ENCODE data around the gene CCDC33.
A peak's percentile ranks its signal among the peaks of the same experiment; 100 is the strongest.

Gene CCDC33

GRCh38 chr15:74375303-74375693 lies 139.2 kb downstream of the CCDC33 start (continued):
- TF ChIP-seq ZNF350 (tag by site-specific recombination; IDR thresholded peaks at IDR 0.05) (no peak), ZNF23 (tag by site-specific recombination; IDR thresholded peaks at IDR 0.05; ENCODE audit: borderline replicate concordance) (no peak), ZNF704 (tag by site-specific recombination; IDR thresholded peaks at IDR 0.05) (no peak), ZNF629 (tag by site-specific recombination; IDR thresholded peaks at IDR 0.05) (no peak), ZNF366 (tag by site-specific recombination; conservative IDR thresholded peaks at IDR 0.05) (peak; percentile 48; the same call in 1 of the 2 replicates), ZNF76 (tag by site-specific recombination; IDR thresholded peaks at IDR 0.05; ENCODE audit: borderline replicate concordance, low read depth) (no peak), ZBTB8A (tag by site-specific recombination; IDR thresholded peaks at IDR 0.05) (peak; percentile 25; the same call in 1 of the 2 replicates), ZNF140 (tag by site-specific recombination; IDR thresholded peaks at IDR 0.05) (no peak), MEIS1 (CRISPR knock-in tag; IDR thresholded peaks at IDR 0.05; ENCODE audit: borderline replicate concordance) (no peak), ZNF596 (tag by site-specific recombination; IDR thresholded peaks at IDR 0.05) (no peak), ZNF707 (tag by site-specific recombination; IDR thresholded peaks at IDR 0.05) (no peak), SP3 (tag by site-specific recombination; IDR thresholded peaks at IDR 0.05) (no peak), ZNF18 (tag by site-specific recombination; IDR thresholded peaks at IDR 0.05) (peak; percentile 80), ZNF391 (tag by site-specific recombination; IDR thresholded peaks at IDR 0.05; ENCODE audit: borderline replicate concordance, low read depth) (no peak), ZNF785 (tag by site-specific recombination; IDR thresholded peaks at IDR 0.05) (no peak), ZNF521 (tag by site-specific recombination; IDR thresholded peaks at IDR 0.05) (no peak), PRDM10 (tag by site-specific recombination; IDR thresholded peaks at IDR 0.05) (peak; percentile 79), ZNF394 (tag by site-specific recombination; IDR thresholded peaks at IDR 0.05; ENCODE audit: borderline replicate concordance) (0 out of 2 replicates have a peak, but pooled peaks have one; percentile 15), OVOL3 (tag by site-specific recombination; IDR thresholded peaks at IDR 0.05) (no peak)
- TF ChIP-seq, protein P1, sequence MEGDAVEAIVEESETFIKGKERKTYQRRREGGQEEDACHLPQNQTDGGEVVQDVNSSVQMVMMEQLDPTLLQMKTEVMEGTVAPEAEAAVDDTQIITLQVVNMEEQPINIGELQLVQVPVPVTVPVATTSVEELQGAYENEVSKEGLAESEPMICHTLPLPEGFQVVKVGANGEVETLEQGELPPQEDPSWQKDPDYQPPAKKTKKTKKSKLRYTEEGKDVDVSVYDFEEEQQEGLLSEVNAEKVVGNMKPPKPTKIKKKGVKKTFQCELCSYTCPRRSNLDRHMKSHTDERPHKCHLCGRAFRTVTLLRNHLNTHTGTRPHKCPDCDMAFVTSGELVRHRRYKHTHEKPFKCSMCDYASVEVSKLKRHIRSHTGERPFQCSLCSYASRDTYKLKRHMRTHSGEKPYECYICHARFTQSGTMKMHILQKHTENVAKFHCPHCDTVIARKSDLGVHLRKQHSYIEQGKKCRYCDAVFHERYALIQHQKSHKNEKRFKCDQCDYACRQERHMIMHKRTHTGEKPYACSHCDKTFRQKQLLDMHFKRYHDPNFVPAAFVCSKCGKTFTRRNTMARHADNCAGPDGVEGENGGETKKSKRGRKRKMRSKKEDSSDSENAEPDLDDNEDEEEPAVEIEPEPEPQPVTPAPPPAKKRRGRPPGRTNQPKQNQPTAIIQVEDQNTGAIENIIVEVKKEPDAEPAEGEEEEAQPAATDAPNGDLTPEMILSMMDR (tag by site-specific recombination; IDR thresholded peaks at IDR 0.05) = peak; percentile 80
- TF ChIP-seq, protein P2, sequence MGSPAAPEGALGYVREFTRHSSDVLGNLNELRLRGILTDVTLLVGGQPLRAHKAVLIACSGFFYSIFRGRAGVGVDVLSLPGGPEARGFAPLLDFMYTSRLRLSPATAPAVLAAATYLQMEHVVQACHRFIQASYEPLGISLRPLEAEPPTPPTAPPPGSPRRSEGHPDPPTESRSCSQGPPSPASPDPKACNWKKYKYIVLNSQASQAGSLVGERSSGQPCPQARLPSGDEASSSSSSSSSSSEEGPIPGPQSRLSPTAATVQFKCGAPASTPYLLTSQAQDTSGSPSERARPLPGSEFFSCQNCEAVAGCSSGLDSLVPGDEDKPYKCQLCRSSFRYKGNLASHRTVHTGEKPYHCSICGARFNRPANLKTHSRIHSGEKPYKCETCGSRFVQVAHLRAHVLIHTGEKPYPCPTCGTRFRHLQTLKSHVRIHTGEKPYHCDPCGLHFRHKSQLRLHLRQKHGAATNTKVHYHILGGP (tag by site-specific recombination; IDR thresholded peaks at IDR 0.05) = no peak
- TF ChIP-seq, protein P3, sequence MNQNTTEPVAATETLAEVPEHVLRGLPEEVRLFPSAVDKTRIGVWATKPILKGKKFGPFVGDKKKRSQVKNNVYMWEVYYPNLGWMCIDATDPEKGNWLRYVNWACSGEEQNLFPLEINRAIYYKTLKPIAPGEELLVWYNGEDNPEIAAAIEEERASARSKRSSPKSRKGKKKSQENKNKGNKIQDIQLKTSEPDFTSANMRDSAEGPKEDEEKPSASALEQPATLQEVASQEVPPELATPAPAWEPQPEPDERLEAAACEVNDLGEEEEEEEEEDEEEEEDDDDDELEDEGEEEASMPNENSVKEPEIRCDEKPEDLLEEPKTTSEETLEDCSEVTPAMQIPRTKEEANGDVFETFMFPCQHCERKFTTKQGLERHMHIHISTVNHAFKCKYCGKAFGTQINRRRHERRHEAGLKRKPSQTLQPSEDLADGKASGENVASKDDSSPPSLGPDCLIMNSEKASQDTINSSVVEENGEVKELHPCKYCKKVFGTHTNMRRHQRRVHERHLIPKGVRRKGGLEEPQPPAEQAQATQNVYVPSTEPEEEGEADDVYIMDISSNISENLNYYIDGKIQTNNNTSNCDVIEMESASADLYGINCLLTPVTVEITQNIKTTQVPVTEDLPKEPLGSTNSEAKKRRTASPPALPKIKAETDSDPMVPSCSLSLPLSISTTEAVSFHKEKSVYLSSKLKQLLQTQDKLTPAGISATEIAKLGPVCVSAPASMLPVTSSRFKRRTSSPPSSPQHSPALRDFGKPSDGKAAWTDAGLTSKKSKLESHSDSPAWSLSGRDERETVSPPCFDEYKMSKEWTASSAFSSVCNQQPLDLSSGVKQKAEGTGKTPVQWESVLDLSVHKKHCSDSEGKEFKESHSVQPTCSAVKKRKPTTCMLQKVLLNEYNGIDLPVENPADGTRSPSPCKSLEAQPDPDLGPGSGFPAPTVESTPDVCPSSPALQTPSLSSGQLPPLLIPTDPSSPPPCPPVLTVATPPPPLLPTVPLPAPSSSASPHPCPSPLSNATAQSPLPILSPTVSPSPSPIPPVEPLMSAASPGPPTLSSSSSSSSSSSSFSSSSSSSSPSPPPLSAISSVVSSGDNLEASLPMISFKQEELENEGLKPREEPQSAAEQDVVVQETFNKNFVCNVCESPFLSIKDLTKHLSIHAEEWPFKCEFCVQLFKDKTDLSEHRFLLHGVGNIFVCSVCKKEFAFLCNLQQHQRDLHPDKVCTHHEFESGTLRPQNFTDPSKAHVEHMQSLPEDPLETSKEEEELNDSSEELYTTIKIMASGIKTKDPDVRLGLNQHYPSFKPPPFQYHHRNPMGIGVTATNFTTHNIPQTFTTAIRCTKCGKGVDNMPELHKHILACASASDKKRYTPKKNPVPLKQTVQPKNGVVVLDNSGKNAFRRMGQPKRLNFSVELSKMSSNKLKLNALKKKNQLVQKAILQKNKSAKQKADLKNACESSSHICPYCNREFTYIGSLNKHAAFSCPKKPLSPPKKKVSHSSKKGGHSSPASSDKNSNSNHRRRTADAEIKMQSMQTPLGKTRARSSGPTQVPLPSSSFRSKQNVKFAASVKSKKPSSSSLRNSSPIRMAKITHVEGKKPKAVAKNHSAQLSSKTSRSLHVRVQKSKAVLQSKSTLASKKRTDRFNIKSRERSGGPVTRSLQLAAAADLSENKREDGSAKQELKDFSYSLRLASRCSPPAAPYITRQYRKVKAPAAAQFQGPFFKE (tag by site-specific recombination; IDR thresholded peaks at IDR 0.05; ENCODE audit: borderline replicate concordance) = no peak
- TF ChIP-seq, protein P4, sequence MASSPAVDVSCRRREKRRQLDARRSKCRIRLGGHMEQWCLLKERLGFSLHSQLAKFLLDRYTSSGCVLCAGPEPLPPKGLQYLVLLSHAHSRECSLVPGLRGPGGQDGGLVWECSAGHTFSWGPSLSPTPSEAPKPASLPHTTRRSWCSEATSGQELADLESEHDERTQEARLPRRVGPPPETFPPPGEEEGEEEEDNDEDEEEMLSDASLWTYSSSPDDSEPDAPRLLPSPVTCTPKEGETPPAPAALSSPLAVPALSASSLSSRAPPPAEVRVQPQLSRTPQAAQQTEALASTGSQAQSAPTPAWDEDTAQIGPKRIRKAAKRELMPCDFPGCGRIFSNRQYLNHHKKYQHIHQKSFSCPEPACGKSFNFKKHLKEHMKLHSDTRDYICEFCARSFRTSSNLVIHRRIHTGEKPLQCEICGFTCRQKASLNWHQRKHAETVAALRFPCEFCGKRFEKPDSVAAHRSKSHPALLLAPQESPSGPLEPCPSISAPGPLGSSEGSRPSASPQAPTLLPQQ (tag by site-specific recombination; IDR thresholded peaks at IDR 0.05) = no peak
